ENCODE results near the gene PSENEN.

DNA sequence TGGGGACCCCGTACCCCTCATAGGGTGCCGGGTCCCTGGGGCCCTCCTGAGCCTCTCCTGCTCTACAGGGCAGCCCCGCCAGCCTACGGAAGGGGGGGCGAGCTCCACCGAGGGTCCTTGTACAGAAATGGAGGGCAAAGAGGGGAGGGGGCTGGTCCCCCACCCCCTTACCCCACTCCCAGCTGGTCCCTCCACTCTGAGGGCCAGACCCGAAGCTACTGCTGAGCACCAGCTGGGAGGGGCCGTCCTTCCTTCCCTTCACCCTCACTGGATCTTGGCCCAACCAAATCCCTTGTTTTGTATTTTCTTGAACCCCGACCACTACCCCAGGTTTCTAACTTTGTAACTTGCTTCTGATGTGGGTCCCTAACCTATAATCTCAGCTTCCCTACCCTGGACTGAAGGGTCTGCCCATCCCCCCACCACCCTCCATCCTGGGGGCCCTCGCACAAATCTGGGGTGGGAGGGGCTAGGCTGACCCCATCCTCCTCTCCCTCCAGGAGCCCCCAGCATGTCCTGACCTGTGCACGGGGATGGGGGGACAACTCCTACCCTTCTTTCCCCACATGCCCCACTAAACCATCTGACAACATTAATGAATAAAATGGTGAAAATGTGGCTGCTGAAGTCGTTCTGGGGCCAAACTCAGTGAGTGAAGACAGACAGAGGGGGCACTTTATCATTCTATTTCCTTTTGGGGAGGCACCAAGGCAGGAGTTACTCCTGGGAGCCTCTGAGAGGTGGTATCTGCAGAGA is 42.9 kb downstream of the PSENEN start:
- TF ChIP-seq, protein P1, sequence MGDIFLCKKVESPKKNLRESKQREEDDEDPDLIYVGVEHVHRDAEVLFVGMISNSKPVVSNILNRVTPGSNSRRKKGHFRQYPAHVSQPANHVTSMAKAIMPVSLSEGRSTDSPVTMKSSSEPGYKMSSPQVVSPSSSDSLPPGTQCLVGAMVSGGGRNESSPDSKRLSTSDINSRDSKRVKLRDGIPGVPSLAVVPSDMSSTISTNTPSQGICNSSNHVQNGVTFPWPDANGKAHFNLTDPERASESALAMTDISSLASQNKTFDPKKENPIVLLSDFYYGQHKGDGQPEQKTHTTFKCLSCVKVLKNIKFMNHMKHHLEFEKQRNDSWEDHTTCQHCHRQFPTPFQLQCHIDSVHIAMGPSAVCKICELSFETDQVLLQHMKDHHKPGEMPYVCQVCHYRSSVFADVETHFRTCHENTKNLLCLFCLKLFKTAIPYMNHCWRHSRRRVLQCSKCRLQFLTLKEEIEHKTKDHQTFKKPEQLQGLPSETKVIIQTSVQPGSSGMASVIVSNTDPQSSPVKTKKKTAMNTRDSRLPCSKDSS (IDR thresholded peaks at IDR 0.05; ENCODE audit: low read depth, partially characterized antibody), result no peak
- TF ChIP-seq MIER1 (IDR thresholded peaks at IDR 0.05; ENCODE audit: low read depth) (no peak), IRF2 (CRISPR knock-in tag; IDR thresholded peaks at IDR 0.05) (no peak), SRF (CRISPR knock-in tag; IDR thresholded peaks at IDR 0.05) (no peak), NBN (IDR thresholded peaks at IDR 0.05; ENCODE audit: low read depth) (no peak), POLR2A (conservative IDR thresholded peaks at IDR 0.05) (no peak), GATA2 (CRISPR knock-in tag; IDR thresholded peaks at IDR 0.05) (no peak), ADNP (tag; IDR thresholded peaks at IDR 0.05) (no peak), PHF8 (IDR thresholded peaks at IDR 0.05; ENCODE audit: borderline replicate concordance, low read length) (no peak; the same call in 1 of the 2 replicates), ZNF274 (IDR thresholded peaks at IDR 0.05; ENCODE audit: borderline replicate concordance, low read depth, low read length) (no peak), ZNF780A (CRISPR knock-in tag; IDR thresholded peaks at IDR 0.05) (no peak), HNRNPL (IDR thresholded peaks at IDR 0.05; ENCODE audit: low read depth, low read length) (no peak)
- TF ChIP-seq, protein P2, sequence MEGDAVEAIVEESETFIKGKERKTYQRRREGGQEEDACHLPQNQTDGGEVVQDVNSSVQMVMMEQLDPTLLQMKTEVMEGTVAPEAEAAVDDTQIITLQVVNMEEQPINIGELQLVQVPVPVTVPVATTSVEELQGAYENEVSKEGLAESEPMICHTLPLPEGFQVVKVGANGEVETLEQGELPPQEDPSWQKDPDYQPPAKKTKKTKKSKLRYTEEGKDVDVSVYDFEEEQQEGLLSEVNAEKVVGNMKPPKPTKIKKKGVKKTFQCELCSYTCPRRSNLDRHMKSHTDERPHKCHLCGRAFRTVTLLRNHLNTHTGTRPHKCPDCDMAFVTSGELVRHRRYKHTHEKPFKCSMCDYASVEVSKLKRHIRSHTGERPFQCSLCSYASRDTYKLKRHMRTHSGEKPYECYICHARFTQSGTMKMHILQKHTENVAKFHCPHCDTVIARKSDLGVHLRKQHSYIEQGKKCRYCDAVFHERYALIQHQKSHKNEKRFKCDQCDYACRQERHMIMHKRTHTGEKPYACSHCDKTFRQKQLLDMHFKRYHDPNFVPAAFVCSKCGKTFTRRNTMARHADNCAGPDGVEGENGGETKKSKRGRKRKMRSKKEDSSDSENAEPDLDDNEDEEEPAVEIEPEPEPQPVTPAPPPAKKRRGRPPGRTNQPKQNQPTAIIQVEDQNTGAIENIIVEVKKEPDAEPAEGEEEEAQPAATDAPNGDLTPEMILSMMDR (IDR thresholded peaks at IDR 0.05 in 2 of 3, conservative IDR thresholded peaks at IDR 0.05 in 1 of 3; ENCODE audit: insufficient read depth in 2 of 3, low read depth in 1 of 3, low read length in 3 of 3), result no peak
- TF ChIP-seq, protein P3, sequence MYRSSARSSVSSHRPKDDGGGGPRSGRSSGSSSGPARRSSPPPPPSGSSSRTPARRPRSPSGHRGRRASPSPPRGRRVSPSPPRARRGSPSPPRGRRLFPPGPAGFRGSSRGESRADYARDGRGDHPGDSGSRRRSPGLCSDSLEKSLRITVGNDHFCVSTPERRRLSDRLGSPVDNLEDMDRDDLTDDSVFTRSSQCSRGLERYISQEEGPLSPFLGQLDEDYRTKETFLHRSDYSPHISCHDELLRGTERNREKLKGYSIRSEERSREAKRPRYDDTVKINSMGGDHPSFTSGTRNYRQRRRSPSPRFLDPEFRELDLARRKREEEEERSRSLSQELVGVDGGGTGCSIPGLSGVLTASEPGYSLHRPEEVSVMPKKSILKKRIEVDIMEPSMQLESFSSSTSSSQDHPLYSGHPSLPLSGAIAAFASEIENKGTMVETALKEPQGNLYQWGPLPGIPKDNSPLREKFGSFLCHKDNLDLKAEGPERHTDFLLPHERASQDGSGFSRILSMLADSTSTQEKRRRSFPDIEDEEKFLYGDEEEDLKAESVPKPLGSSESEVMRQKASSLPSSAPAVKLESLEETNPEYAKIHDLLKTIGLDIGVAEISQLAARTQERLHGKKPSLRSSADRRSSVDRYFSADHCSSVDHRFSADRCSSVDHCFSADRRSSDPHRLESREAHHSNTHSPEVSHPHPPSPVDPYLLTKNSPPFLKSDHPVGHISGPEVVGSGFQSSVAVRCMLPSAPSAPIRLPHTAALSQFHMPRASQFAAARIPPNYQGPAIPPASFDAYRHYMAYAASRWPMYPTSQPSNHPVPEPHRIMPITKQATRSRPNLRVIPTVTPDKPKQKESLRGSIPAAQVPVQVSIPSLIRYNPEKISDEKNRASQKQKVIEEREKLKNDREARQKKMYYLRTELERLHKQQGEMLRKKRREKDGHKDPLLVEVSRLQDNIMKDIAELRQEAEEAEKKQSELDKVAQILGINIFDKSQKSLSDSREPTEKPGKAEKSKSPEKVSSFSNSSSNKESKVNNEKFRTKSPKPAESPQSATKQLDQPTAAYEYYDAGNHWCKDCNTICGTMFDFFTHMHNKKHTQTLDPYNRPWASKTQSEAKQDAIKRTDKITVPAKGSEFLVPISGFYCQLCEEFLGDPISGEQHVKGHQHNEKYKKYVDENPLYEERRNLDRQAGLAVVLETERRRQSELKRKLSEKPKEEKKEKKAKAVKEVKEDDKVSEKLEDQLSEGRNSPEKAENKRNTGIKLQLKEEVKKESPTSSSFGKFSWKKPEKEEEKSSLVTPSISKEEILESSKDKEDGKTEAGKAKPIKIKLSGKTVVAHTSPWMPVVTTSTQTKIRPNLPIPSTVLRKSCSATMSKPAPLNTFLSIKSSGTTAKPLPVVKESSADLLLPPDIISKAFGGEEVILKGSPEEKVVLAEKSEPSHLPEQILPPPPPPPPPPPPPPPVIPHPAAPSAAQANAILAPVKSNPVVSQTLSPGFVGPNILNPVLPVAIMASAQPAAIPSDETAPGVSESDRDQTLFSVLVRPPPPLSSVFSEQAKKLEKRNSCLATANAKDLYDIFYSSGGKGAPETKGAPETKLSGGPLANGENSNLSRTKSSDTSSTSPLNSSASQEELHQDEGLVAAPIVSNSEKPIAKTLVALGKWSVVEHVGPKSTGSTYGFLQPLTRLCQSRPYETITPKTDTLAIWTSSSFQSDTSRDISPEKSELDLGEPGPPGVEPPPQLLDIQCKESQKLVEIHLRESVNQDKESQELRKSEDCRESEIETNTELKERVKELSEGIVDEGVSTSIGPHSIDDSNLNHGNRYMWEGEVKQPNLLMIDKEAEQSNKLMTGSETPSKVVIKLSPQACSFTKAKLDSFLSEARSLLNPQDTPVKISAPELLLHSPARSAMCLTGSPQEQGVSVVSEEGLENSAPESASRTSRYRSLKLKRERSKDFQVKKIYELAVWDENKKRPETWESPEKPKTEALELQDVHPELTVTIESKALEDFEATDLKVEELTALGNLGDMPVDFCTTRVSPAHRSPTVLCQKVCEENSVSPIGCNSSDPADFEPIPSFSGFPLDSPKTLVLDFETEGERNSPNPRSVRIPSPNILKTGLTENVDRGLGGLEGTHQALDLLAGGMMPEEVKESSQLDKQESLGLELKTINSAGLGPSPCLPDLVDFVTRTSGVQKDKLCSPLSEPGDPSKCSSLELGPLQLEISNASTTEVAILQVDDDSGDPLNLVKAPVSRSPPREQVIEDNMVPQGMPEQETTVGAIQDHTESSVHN (IDR thresholded peaks at IDR 0.05; ENCODE audit: borderline replicate concordance in 1 of 2, low read depth in 1 of 2), result no peak
